Measurements from ENCODE around the gene MAP3K8. TPM values are rescaled to one million over a fixed set of nuclear protein-coding genes. Genes with fewer than 3 reads are reported as not detected.

Gene MAP3K8
- total and polyA plus RNA-seq, 11 donors, result 3.6 to 39.0 (median 5.8) TPM

GRCh38 chr10:30510932-30511700, 77.1 kb downstream of the MAP3K8 start:
- H3K36me3 ChIP-seq, result no peaks in the 10 kb centered on the region
- WGBS, 4 donors, result 59 to 73% (median 63%) methylated on average over 4 of the region's 4 CpGs
- peak overlapping the region in 1 of 12 donors; percentile 11 for H3K27ac ChIP-seq
- no peak overlapping the region for H3K4me3 ChIP-seq
- DNase-seq (no peak), ATAC-seq (no peak)
- peaks cover 0 to 23% (median 0%) of the 10 kb centered on the region in 12 donors for H3K4me1 ChIP-seq
- intact Hi-C loops (cut with DNase I), result no loop called here
- H3K27me3 ChIP-seq, result no peaks in the 10 kb centered on the region
- TF ChIP-seq CTCF (IDR thresholded peaks at IDR 0.05) (no peak), POLR2A (IDR thresholded peaks at IDR 0.05) (no peak)
- H3K9me3 ChIP-seq, result no peaks in the 10 kb centered on the region

Other genes with a start within 250 kb of the MAP3K8 start
- 10 to 100 TPM; 12.7 to 26.7 (median 19.1) TPM for gene MTPAP, start 84.9 kb upstream of the MAP3K8 start, total RNA-seq
- 1 to 10 TPM; 7.0 to 7.8 TPM for gene MTPAP, start 84.9 kb upstream of the MAP3K8 start, polyA plus RNA-seq
- gene LYZL2, start 195.6 kb downstream of the MAP3K8 start, total RNA-seq, result not detected
- not detected for gene LYZL2, start 195.6 kb downstream of the MAP3K8 start, polyA plus RNA-seq